Fibroblast of lung (primary cell): ENCODE measurements around the gene FAM204A.

Source experiments
- CTCF ChIP-seq, 2 donors: IDR thresholded peaks in 1 of 2; conservative IDR thresholded peaks in 1 of 2; 1 replicate in 1 of 2; 2 replicates in 1 of 2; pipeline ENCODE4 v1.5.1; 2011 to 2012; ENCODE audit warnings: low read length in 2 of 2, control low read depth in 1 of 2, inconsistent platforms in 1 of 2, low read depth in 1 of 2, mild to moderate bottlenecking in 1 of 2
- EZH2 ChIP-seq: IDR thresholded peaks from 2 replicates; pipeline ENCODE4 v1.5.1; 2012; ENCODE audit warnings: low read length, control low read depth, mild to moderate bottlenecking; ENCODE audit errors: missing control alignments

- TF ChIP-seq CTCF (conservative IDR thresholded peaks at IDR 0.05 in 1 of 2, IDR thresholded peaks at IDR 0.05 in 1 of 2; ENCODE audit: low read depth in 1 of 2, low read length in 2 of 2): no peak
- TF ChIP-seq EZH2: no peak
Measured at GRCh38 chr10:118315629-118316028, 26.5 kb downstream of the FAM204A start.
